GM12878 (cell line): ENCODE data around the gene CCDC88A. TPM values are rescaled to one million over a fixed set of nuclear protein-coding genes. Genes with fewer than 3 reads are reported as not detected.

ENCODE experiments used
- ATAC-seq: fragments of 200-7000 bp; cut with Tn5 transposase; 3 replicates; pipeline ENCODE4 v1.9.1; 2020; ENCODE audit warnings: mild to moderate bottlenecking, moderate library complexity
- BruUV-seq: library from RNA; stranded (reverse); fragments of 400-500 nt; replicated peaks from 2 replicates; lab custom pipeline; 2021; lab: Mats Ljungman, UMichigan
- CTCF ChIA-PET: fragments of 300-600 bp; sonication (Branson Sonifier 250); formaldehyde crosslinking; extraction: SDS; loops from one replicate; lab custom pipeline; 2021; ENCODE audit warnings: inconsistent platforms; lab: Yijun Ruan, JAX
- POLR2A ChIA-PET: fragments of 350-600 bp; formaldehyde crosslinking; extraction: SDS; loops from one replicate; lab custom pipeline; 2021; ENCODE audit warnings: inconsistent platforms; lab: Charles Lee
- RAD21 ChIA-PET: fragments of 300-600 bp; sonication (Branson Sonifier 250); formaldehyde crosslinking; loops from one replicate; lab custom pipeline; 2023; ENCODE audit warnings: antibody characterized with exemption; ENCODE audit not compliant: unreplicated experiment; lab: Charles Lee
- SMC1A ChIA-PET: fragments of 300-600 bp; sonication (Branson Sonifier 250); formaldehyde crosslinking; loops from one replicate; lab custom pipeline; 2023; ENCODE audit not compliant: unreplicated experiment, uncharacterized antibody; lab: Charles Lee
- DNase-seq: peaks from one replicate; pipeline ENCODE4 v3.0.0-alpha.2; 2011; ENCODE audit warnings: low read depth, low spot score
- FAIRE-seq: peaks from 3 replicates; lab custom pipeline; 2011; peaks lifted over from hg19 to GRCh38; lab: Jason Lieb, UNC
- H2AFZ ChIP-seq: 2 replicates; pipeline ENCODE4 v1.6.0; 2011; ENCODE audit warnings: low read depth, low read length, control low read depth; ENCODE audit not compliant: control insufficient read depth
- H3K27ac ChIP-seq: 2 replicates; pipeline ENCODE4 v1.5.1; 2011; ENCODE audit warnings: control low read depth; ENCODE audit not compliant: control insufficient read depth, insufficient read depth
- H3K27me3 ChIP-seq, 2 experiments: replicated peaks in 1 of 2; 2 replicates each; pipeline versions ENCODE4 v1.6.0 to v1.6.1; 2011; ENCODE audit warnings: low read length in 1 of 2; ENCODE audit not compliant: control insufficient read depth in 2 of 2, insufficient read depth in 2 of 2
- H3K36me3 ChIP-seq, 2 experiments: 2 replicates each; pipeline ENCODE4 v1.5.1; 2011; ENCODE audit warnings: low read length in 1 of 2; ENCODE audit not compliant: control insufficient read depth in 2 of 2, insufficient read depth in 2 of 2
- H3K4me1 ChIP-seq: 2 replicates; pipeline ENCODE4 v1.6.1; 2011; ENCODE audit warnings: mild to moderate bottlenecking, low read length, moderate library complexity, mixed read lengths; ENCODE audit not compliant: control insufficient read depth, insufficient read depth
- H3K4me2 ChIP-seq: 2 replicates; pipeline ENCODE4 v1.6.0; 2011; ENCODE audit warnings: control low read depth; ENCODE audit not compliant: control insufficient read depth, insufficient read depth
- H3K4me3 ChIP-seq: fragments of 200-600 bp; sonication (generic); 2 replicates; pipeline ENCODE4 v1.5.1; 2016
- H3K79me2 ChIP-seq: 2 replicates; pipeline ENCODE4 v1.6.0; 2011; ENCODE audit warnings: low read length; ENCODE audit not compliant: control insufficient read depth, insufficient read depth
- H3K9ac ChIP-seq: 2 replicates; pipeline ENCODE4 v1.8.0; 2011; ENCODE audit warnings: low read length, control low read depth, mixed read lengths; ENCODE audit not compliant: control insufficient read depth, insufficient read depth
- H3K9me3 ChIP-seq: replicated peaks from 3 replicates; pipeline ENCODE4 v1.5.1; 2011; ENCODE audit warnings: mild to moderate bottlenecking, low read length; ENCODE audit not compliant: control insufficient read depth, insufficient read depth
- H4K20me1 ChIP-seq: 2 replicates; pipeline ENCODE4 v1.6.0; 2011; ENCODE audit not compliant: control insufficient read depth, insufficient read depth
- E2F8 ChIP-seq: fragments of 450-650 bp; IDR thresholded peaks from 2 replicates; pipeline ENCODE4 v1.6.1; 2018; ENCODE audit warnings: mild to moderate bottlenecking, low read depth, moderate library complexity; ENCODE audit not compliant: partially characterized antibody
- E4F1 ChIP-seq: fragments of 450-650 bp; IDR thresholded peaks from 2 replicates; pipeline ENCODE4 v1.6.1; 2018; ENCODE audit warnings: borderline replicate concordance, mild to moderate bottlenecking; ENCODE audit not compliant: partially characterized antibody
- ETV6 ChIP-seq, 2 experiments: fragments of 450-650 bp in 1 of 2; IDR thresholded peaks in 1 of 2; conservative IDR thresholded peaks in 1 of 2; 2 replicates each; pipeline ENCODE4 v1.6.1; 2014; ENCODE audit warnings: antibody characterized with exemption in 1 of 2, borderline replicate concordance in 1 of 2, low read depth in 1 of 2, mild to moderate bottlenecking in 1 of 2, moderate library complexity in 1 of 2
- EZH2 ChIP-seq: IDR thresholded peaks from 2 replicates; pipeline ENCODE4 v1.6.1; 2012; ENCODE audit warnings: low read depth, mild to moderate bottlenecking, control low read depth, inconsistent platforms, low read length, borderline replicate concordance; ENCODE audit not compliant: control insufficient read depth
- HDAC2 ChIP-seq: fragments of 200-600 bp; sonication (generic); IDR thresholded peaks from 2 replicates; pipeline ENCODE4 v1.6.1; 2017
- JUNB ChIP-seq: IDR thresholded peaks from 2 replicates; pipeline ENCODE4 v1.6.1; 2016; ENCODE audit warnings: antibody characterized with exemption, mild to moderate bottlenecking
- POLR2AphosphoS2 ChIP-seq: IDR thresholded peaks from 2 replicates; pipeline ENCODE4 v1.6.1; 2011; ENCODE audit warnings: low read depth, mild to moderate bottlenecking, low read length, improper control_type of control experiment, moderate library complexity
- RELA ChIP-seq: fragments of 450-650 bp; IDR thresholded peaks from 2 replicates; pipeline ENCODE4 v1.8.0; 2014; ENCODE audit warnings: borderline replicate concordance; ENCODE audit not compliant: partially characterized antibody
- WRNIP1 ChIP-seq: IDR thresholded peaks from 2 replicates; pipeline ENCODE4 v1.6.1; 2011; ENCODE audit warnings: low read depth, low read length, improper control_type of control experiment, borderline replicate concordance
- YY1 ChIP-seq: IDR thresholded peaks from 2 replicates; pipeline ENCODE4 v1.6.1; 2011; ENCODE audit warnings: low read depth, mild to moderate bottlenecking, low read length
- WGBS: methylation state at CpG from one replicate; pipeline ENCODE4 v1.1.6; 2016; ENCODE audit warnings: low lambda C conversion rate; ENCODE audit not compliant: insufficient replicate concordance, insufficient coverage; ENCODE audit errors: missing lambda C conversion rate; 5-methylcytosine and 5-hydroxymethylcytosine counted together
- in situ Hi-C: fragments of 300-500 bp; cut with MboI; formaldehyde crosslinking; loops from 9 replicates; pipeline ENCODE4 v1.14.3; 2018; ENCODE audit warnings: mixed read lengths
- intact Hi-C: fragments of 100-400 bp; cut with micrococcal nuclease; formaldehyde crosslinking; loops from one replicate; pipeline ENCODE4 v1.14.2; 2022; ENCODE audit not compliant: unreplicated experiment
- polyA plus RNA-seq, 11 experiments: library from polyadenylated mRNA; depleted of rRNA in 4 of 11; unstranded in 6 of 11; stranded (reverse) in 5 of 11; fragments of >200 nt; fragmentation: Nextera tagmentation in 4 of 11; fragmentation: Illumina TruSeq in 1 of 11; extraction: Ambion mirVana in 4 of 11; extraction: Trizol in 1 of 11; gene quantifications; 1 replicate in 1 of 11; 2 replicates in 10 of 11; pipeline versions ENCODE4 v1.2.1 to v1.2.3, GENCODE V29; 2011 to 2016; ENCODE audit warnings: inconsistent platforms in 2 of 11, missing spikeins in 2 of 11, low read depth in 1 of 11
- total RNA-seq, 4 experiments: library from RNA; depleted of rRNA in 3 of 4; stranded (reverse); fragments of >200 nt in 3 of 4; fragmentation: Illumina TruSeq in 1 of 4; extraction: Trizol in 1 of 4; gene quantifications; 2 replicates each; pipeline versions ENCODE4 v1.2.1 to v1.2.3, GENCODE V29; 2013 to 2021

The CCDC88A gene
- total and polyA plus RNA-seq, 10 of the 15 experiments (the other 5 are each of a cell fraction or from before 2014, with no cell fraction given): 1.8 to 71.6 (median 45.9) TPM

- intact Hi-C loops: no loop called here
- Histone ChIP-seq H2AFZ (no peak overlapping the region), H3K27ac (no peak overlapping the region), H3K27me3 (no peaks in the 10 kb centered on the region), H3K4me2 (no peak overlapping the region), H4K20me1 (no peaks in the 10 kb centered on the region), H3K4me3 (no peak overlapping the region), H3K79me2 (no peaks in the 10 kb centered on the region), H3K4me1 (no peaks in the 10 kb centered on the region; the same call in none of the 2 replicates), H3K9me3 (no peaks in the 10 kb centered on the region), H3K9ac (no peak overlapping the region), H3K36me3 (no peaks in the 10 kb centered on the region)
- WGBS: 30% methylated on average over 3 of the region's 3 CpGs
- no peak for DNase-seq
- 0 out of 2 replicates have a peak, but pooled peaks have one; percentile 10 for TF ChIP-seq JUNB
- TF ChIP-seq E4F1: no peak
- no peak for FAIRE-seq
- ChIA-PET SMC1A (no interaction called here), CTCF (no interaction called here), POLR2A (no interaction called here), RAD21 (no interaction called here)
- no TSS peak for BruUV-seq
- in situ Hi-C loops: no loop called here
- no peak for ATAC-seq
Measured at GRCh38 chr2:55428258-55428657, 8.6 kb upstream of the CCDC88A start.

GRCh38 chr2:55425431-55425831 lies 5.8 kb upstream of the CCDC88A start:
- 76% methylated on average over 3 of the region's 3 CpGs for WGBS
- Histone ChIP-seq H3K4me2 (no peak overlapping the region), H3K9me3 (no peaks in the 10 kb centered on the region; the same call in 2 of the 3 replicates), H3K4me3 (no peak overlapping the region), H4K20me1 (no peaks in the 10 kb centered on the region), H2AFZ (no peak overlapping the region), H3K27ac (no peak overlapping the region), H3K4me1 (no peaks in the 10 kb centered on the region; the same call in 1 of the 2 replicates), H3K79me2 (0 out of 2 replicates have a peak, but pooled peaks cover 1% of the 10 kb centered on the region), H3K36me3 (no peaks in the 10 kb centered on the region), H3K27me3 (no peaks in the 10 kb centered on the region), H3K9ac (no peak overlapping the region)
- ChIA-PET POLR2A (no interaction called here), RAD21 (no interaction called here), SMC1A (no interaction called here), CTCF (no interaction called here)
- ATAC-seq (no peak), FAIRE-seq (no peak), DNase-seq (no peak)
- BruUV-seq: no TSS peak
- in situ Hi-C loops (no loop called here), intact Hi-C loops (no loop called here)
- TF ChIP-seq E2F8 (no peak), POLR2AphosphoS2 (no peak), YY1 (no peak), HDAC2 (no peak), EZH2 (no peak), WRNIP1 (no peak), RELA (no peak), ETV6 (conservative IDR thresholded peaks at IDR 0.05 in 1 of 2, IDR thresholded peaks at IDR 0.05 in 1 of 2; ENCODE audit: borderline replicate concordance in 1 of 2, low read depth in 1 of 2) (no peak)
